HepG2 (cell line): ENCODE data around the gene CRIM1.

Experiments
- ESRRA ChIP-seq: sonication (generic); formaldehyde crosslinking; IDR thresholded peaks from 2 replicates; pipeline ENCODE4 v1.5.1; 2020; ENCODE audit warnings: mild to moderate bottlenecking, low read depth, missing genetic modification reagents
- GTF2F1 ChIP-seq: fragments of 150-350 bp; IDR thresholded peaks from 2 replicates; pipeline ENCODE4 v1.6.1; 2014; ENCODE audit warnings: low read length
- KDM5A ChIP-seq: fragments of 200-600 bp; sonication (generic); IDR thresholded peaks from 2 replicates; pipeline ENCODE4 v1.7.0; 2018; ENCODE audit warnings: antibody characterized with exemption, mild to moderate bottlenecking, low read length, borderline replicate concordance
- MIXL1 ChIP-seq: IDR thresholded peaks from 2 replicates; pipeline ENCODE4 v1.6.1; 2016
- NCOR1 ChIP-seq: fragments of 200-600 bp; sonication (generic); IDR thresholded peaks from 2 replicates; pipeline ENCODE4 v1.7.0; 2017; ENCODE audit warnings: antibody characterized with exemption, low read length, borderline replicate concordance
- NR2C2 ChIP-seq: sonication (generic); formaldehyde crosslinking; IDR thresholded peaks from 2 replicates; pipeline ENCODE4 v1.4.0; 2020; ENCODE audit warnings: missing genetic modification reagents, mild to moderate bottlenecking, moderate library complexity, borderline replicate concordance
- PAF1 ChIP-seq: IDR thresholded peaks from 2 replicates; pipeline ENCODE4 v1.6.1; 2016; ENCODE audit warnings: missing genetic modification reagents, missing compliant biosample characterization
- ZBTB26 ChIP-seq: IDR thresholded peaks from 2 replicates; pipeline ENCODE4 v1.6.1; 2016; ENCODE audit warnings: missing compliant biosample characterization, missing genetic modification reagents, borderline replicate concordance
- ZKSCAN8 ChIP-seq: IDR thresholded peaks from 2 replicates; pipeline ENCODE4 v1.6.1; 2016; ENCODE audit warnings: borderline replicate concordance, missing genetic modification reagents, missing compliant biosample characterization
- TF ChIP-seq, protein P1 (sequence below): sonication (generic); formaldehyde crosslinking; IDR thresholded peaks from 2 replicates; pipeline ENCODE4 v1.4.0; 2020; ENCODE audit warnings: missing genetic modification reagents

GRCh38 chr2:36477746-36478145 lies 122.2 kb downstream of the CRIM1 start:
- no peak for TF ChIP-seq GTF2F1
- TF ChIP-seq ESRRA (CRISPR knock-in tag) = no peak
- TF ChIP-seq, protein P1, sequence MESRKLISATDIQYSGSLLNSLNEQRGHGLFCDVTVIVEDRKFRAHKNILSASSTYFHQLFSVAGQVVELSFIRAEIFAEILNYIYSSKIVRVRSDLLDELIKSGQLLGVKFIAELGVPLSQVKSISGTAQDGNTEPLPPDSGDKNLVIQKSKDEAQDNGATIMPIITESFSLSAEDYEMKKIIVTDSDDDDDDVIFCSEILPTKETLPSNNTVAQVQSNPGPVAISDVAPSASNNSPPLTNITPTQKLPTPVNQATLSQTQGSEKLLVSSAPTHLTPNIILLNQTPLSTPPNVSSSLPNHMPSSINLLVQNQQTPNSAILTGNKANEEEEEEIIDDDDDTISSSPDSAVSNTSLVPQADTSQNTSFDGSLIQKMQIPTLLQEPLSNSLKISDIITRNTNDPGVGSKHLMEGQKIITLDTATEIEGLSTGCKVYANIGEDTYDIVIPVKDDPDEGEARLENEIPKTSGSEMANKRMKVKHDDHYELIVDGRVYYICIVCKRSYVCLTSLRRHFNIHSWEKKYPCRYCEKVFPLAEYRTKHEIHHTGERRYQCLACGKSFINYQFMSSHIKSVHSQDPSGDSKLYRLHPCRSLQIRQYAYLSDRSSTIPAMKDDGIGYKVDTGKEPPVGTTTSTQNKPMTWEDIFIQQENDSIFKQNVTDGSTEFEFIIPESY = no peak
- no peak for TF ChIP-seq PAF1 (CRISPR knock-in tag)
- TF ChIP-seq MIXL1 (CRISPR knock-in tag) = no peak
- TF ChIP-seq KDM5A = no peak
- TF ChIP-seq NR2C2 (CRISPR knock-in tag) = no peak
- TF ChIP-seq ZKSCAN8 (CRISPR knock-in tag) = no peak
- TF ChIP-seq NCOR1 = no peak
- no peak for TF ChIP-seq ZBTB26
